ENCODE data around the gene RAB5IF. TPM values are rescaled to one million over a fixed set of nuclear protein-coding genes. Genes with fewer than 3 reads are reported as not detected.
A peak's percentile ranks its signal among the peaks of the same experiment; 100 is the strongest.

RAB5IF gene
- total RNA-seq, 6 experiments from 2014 or later = 94.5 to 105 (median 100) TPM

- Mint-ChIP-seq H3K9me3 (no peaks in the 10 kb centered on the region), H3K27me3 (ENCODE audit: insufficient read depth) (peaks cover 6% of the 10 kb centered on the region), H3K4me3 (peak overlapping the region; percentile 89), H3K4me1 (ENCODE audit: low read depth) (peaks cover 32% of the 10 kb centered on the region), H3K27ac (peak overlapping the region; percentile 73), H3K36me3 (ENCODE audit: low read depth) (no peaks in the 10 kb centered on the region)
- TF ChIP-seq CTCF (IDR thresholded peaks at IDR 0.05) = no peak
- DNase-seq = no peak
Measured at GRCh38 chr20:36574366-36575135, 31.0 kb upstream of the RAB5IF start.

GRCh38 chr20:36576081-36576445 lies 29.5 kb upstream of the RAB5IF start:
- Mint-ChIP-seq H3K9me3 (no peaks in the 10 kb centered on the region), H3K27me3 (ENCODE audit: insufficient read depth) (peaks cover 6% of the 10 kb centered on the region), H3K27ac (no peak overlapping the region), H3K36me3 (ENCODE audit: low read depth) (peaks cover 7% of the 10 kb centered on the region; the same call in 1 of the 2 replicates), H3K4me1 (ENCODE audit: low read depth) (peaks cover 33% of the 10 kb centered on the region), H3K4me3 (no peak overlapping the region)
- no peak for DNase-seq
- TF ChIP-seq CTCF (IDR thresholded peaks at IDR 0.05) = no peak

DNA sequence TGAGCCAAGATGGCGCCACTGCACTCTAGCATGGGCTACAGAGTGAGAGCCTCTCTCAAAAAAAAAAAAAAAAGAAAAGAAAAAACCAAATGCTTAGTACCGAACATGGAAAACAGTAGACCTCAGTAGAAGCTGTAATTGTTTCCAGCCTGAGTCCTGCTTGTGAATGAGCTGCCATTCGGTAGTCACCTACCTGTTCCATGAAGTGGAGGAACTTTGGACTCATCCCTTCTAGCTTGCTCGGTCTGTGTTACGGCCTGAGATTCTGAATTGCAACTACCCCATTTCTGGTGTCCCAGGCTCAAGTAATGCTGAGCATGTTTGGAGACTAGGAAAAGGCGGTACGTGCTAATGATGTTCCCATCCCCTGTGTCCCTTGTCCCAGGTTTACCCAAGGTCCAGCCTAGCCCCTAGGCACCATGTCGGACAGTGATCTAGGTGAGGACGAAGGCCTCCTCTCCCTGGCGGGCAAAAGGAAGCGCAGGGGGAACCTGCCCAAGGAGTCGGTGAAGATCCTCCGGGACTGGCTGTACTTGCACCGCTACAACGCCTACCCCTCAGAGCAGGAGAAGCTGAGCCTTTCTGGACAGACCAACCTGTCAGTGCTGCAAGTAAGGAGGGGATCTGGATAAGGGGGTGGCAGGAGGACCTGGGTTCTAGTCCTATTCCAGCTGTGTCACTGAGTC lies 27.1 kb upstream of the RAB5IF start:
- no peaks in the 10 kb centered on the region for H3K9me3 Mint-ChIP-seq
- no peak for DNase-seq
- peaks cover 4% of the 10 kb centered on the region; the same call in 1 of the 2 replicates for H3K27me3 Mint-ChIP-seq (ENCODE audit: insufficient read depth)
- H3K36me3 Mint-ChIP-seq (ENCODE audit: low read depth) = peaks cover 7% of the 10 kb centered on the region; the same call in 1 of the 2 replicates
- no peak overlapping the region for H3K27ac Mint-ChIP-seq
- no peak overlapping the region for H3K4me3 Mint-ChIP-seq
- H3K4me1 Mint-ChIP-seq (ENCODE audit: low read depth) = peaks cover 23% of the 10 kb centered on the region
- TF ChIP-seq CTCF (IDR thresholded peaks at IDR 0.05) = no peak

DNA sequence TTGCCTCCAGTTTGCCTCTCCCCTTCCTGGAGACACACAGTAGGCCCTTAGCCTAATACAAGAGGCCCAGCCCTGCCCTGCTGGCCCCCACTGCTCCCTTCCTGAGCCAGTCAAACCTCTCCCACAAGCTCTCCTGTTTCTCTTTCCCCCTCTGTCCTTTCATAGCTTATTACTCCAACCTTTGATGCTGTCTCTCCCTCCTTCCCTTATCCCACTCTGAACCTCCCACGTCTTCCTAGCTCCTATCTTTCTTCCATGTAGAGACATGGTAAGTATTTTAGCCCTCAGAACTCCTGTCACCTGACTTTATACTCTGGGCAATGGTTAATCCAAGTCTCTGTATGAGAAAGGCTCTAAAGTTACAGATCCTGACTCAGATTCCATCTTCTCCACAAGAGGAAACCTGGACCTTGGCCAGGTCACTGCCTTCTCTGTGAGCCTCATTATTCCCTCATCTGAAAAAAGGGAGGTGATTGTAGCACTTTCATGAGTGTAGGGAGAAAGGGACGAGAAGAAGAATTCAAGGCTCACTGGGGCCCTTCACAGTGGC lies 25.5 kb upstream of the RAB5IF start:
- TF ChIP-seq CTCF (IDR thresholded peaks at IDR 0.05) = no peak
- Mint-ChIP-seq H3K9me3 (no peaks in the 10 kb centered on the region), H3K4me1 (ENCODE audit: low read depth) (peaks cover 18% of the 10 kb centered on the region), H3K4me3 (no peak overlapping the region), H3K36me3 (ENCODE audit: low read depth) (peaks cover 7% of the 10 kb centered on the region; the same call in 1 of the 2 replicates), H3K27me3 (ENCODE audit: insufficient read depth) (0 out of 2 replicates have a peak, but pooled peaks cover 2% of the 10 kb centered on the region), H3K27ac (peak overlapping the region; percentile 2; the same call in 1 of the 2 replicates)
- DNase-seq = peak; percentile 59

GRCh38 chr20:36582322-36582721 lies 23.3 kb upstream of the RAB5IF start:
- H3K9me3 Mint-ChIP-seq = no peaks in the 10 kb centered on the region
- peaks cover 21% of the 10 kb centered on the region for H3K4me1 Mint-ChIP-seq (ENCODE audit: low read depth)
- H3K27ac Mint-ChIP-seq = no peak overlapping the region
- no peak for DNase-seq
- TF ChIP-seq CTCF (IDR thresholded peaks at IDR 0.05) = no peak
- no peaks in the 10 kb centered on the region for H3K27me3 Mint-ChIP-seq (ENCODE audit: insufficient read depth)
- peaks cover 7% of the 10 kb centered on the region; the same call in 1 of the 2 replicates for H3K36me3 Mint-ChIP-seq (ENCODE audit: low read depth)
- no peak overlapping the region for H3K4me3 Mint-ChIP-seq

All from HFFc6 (cell line).